GM23248 (cell line): ENCODE data around the gene MYH9. TPM values are rescaled to one million over a fixed set of nuclear protein-coding genes. Genes with fewer than 3 reads are reported as not detected.
A peak's percentile ranks its signal among the peaks of the same experiment; 100 is the strongest.

Experiments
- DNase-seq: peaks from one replicate; pipeline ENCODE4 v3.0.0-alpha.2; 2015
- H2AFZ ChIP-seq: fragments of 200-600 bp; sonication (generic); 2 replicates; pipeline ENCODE4 v1.6.1; 2016; ENCODE audit warnings: antibody characterized with exemption
- H3F3A ChIP-seq: fragments of 200-600 bp; sonication (generic); 2 replicates; pipeline ENCODE4 v1.6.1; 2016; ENCODE audit warnings: mild to moderate bottlenecking, antibody characterized with exemption, mixed run types; ENCODE audit not compliant: insufficient read depth
- H3K27ac ChIP-seq: fragments of 200-600 bp; sonication (generic); 2 replicates; pipeline ENCODE4 v1.5.1; 2016; ENCODE audit warnings: mild to moderate bottlenecking
- H3K27me3 ChIP-seq: fragments of 200-600 bp; sonication (generic); replicated peaks from 2 replicates; pipeline ENCODE4 v1.6.1; 2016; ENCODE audit warnings: mild to moderate bottlenecking; ENCODE audit not compliant: insufficient read depth
- H3K36me3 ChIP-seq: fragments of 200-600 bp; sonication (generic); 2 replicates; pipeline ENCODE4 v1.6.1; 2016; ENCODE audit warnings: low read depth, mild to moderate bottlenecking
- H3K4me1 ChIP-seq: fragments of 200-600 bp; sonication (generic); 2 replicates; pipeline ENCODE4 v1.6.1; 2016; ENCODE audit warnings: mild to moderate bottlenecking; ENCODE audit not compliant: insufficient read depth
- H3K4me2 ChIP-seq: fragments of 200-600 bp; sonication (generic); one replicate; pipeline ENCODE4 v1.6.1; 2016; ENCODE audit warnings: mild to moderate bottlenecking; ENCODE audit not compliant: unreplicated experiment
- H3K4me3 ChIP-seq: fragments of 200-600 bp; sonication (generic); 2 replicates; pipeline ENCODE4 v1.5.1; 2016; ENCODE audit warnings: mild to moderate bottlenecking
- H3K79me2 ChIP-seq: fragments of 200-600 bp; sonication (generic); 2 replicates; pipeline ENCODE4 v1.6.1; 2016; ENCODE audit warnings: mild to moderate bottlenecking; ENCODE audit not compliant: insufficient read depth
- H3K9ac ChIP-seq: fragments of 200-600 bp; sonication (generic); 2 replicates; pipeline ENCODE4 v1.6.1; 2016; ENCODE audit warnings: mild to moderate bottlenecking
- H3K9me2 ChIP-seq: fragments of 200-600 bp; sonication (generic); 2 replicates; pipeline ENCODE4 v1.6.1; 2016; ENCODE audit warnings: mixed run types, mild to moderate bottlenecking, moderate library complexity; ENCODE audit not compliant: insufficient read depth
- H3K9me3 ChIP-seq: fragments of 200-600 bp; sonication (generic); one replicate; pipeline ENCODE4 v1.6.1; 2017; ENCODE audit warnings: low read depth
- H4K20me1 ChIP-seq: fragments of 200-600 bp; sonication (generic); 2 replicates; pipeline ENCODE4 v1.6.0; 2016; ENCODE audit not compliant: insufficient read depth
- EZH2 ChIP-seq: fragments of 200-600 bp; sonication (generic); IDR thresholded peaks from 2 replicates; pipeline ENCODE4 v1.6.1; 2018; ENCODE audit warnings: antibody characterized with exemption, mild to moderate bottlenecking; ENCODE audit not compliant: insufficient read depth, poor library complexity, severe bottlenecking
- EZH2phosphoT487 ChIP-seq: fragments of 200-600 bp; sonication (generic); IDR thresholded peaks from 2 replicates; pipeline ENCODE4 v1.6.1; 2018; ENCODE audit warnings: antibody characterized with exemption, moderate library complexity, mild to moderate bottlenecking, low read depth; ENCODE audit not compliant: insufficient read depth
- WGBS, 2 experiments: methylation state at CpG; one replicate each; pipeline ENCODE4 v1.1.6; 2015 to 2017; ENCODE audit warnings: low lambda C conversion rate in 2 of 2, low coverage in 1 of 2; ENCODE audit errors: missing lambda C conversion rate in 2 of 2; 5-methylcytosine and 5-hydroxymethylcytosine counted together
- in situ Hi-C: fragments of 300-500 bp; cut with MboI; formaldehyde crosslinking; loops from 2 replicates; pipeline ENCODE4 v1.15.0; 2020
- polyA plus RNA-seq: library from polyadenylated mRNA; unstranded; fragments of >200 nt; fragmentation: Nextera tagmentation; extraction: Ambion mirVana; gene quantifications from 2 replicates; pipeline ENCODE4 v1.2.1, GENCODE V29; 2016
- total RNA-seq: library from RNA; depleted of rRNA; stranded (reverse); fragments of >200 nt; shearing (Covaris generic); gene quantifications from 2 replicates; pipeline ENCODE4 v1.2.3, GENCODE V29; 2014; rRNA removed

MYH9 gene
- total RNA-seq (420 and 453 TPM in 2 replicates), polyA plus RNA-seq (282 and 287 TPM in 2 replicates)

- Histone ChIP-seq H3K27ac (peak within 1 kb of the TSS; percentile 82), H3K9ac (peak within 1 kb of the TSS; percentile 87), H3K4me1 (peaks cover 27% of the 10 kb centered on the region), H3K9me3 (no peaks in the 10 kb centered on the region), H3K36me3 (no peaks in the 10 kb centered on the region), H2AFZ (peak within 1 kb of the TSS; percentile 67), H3K4me3 (peak within 1 kb of the TSS; percentile 91), H3K9me2 (no peaks in the 10 kb centered on the region), H3K4me2 (peak within 1 kb of the TSS; percentile 88), H3K27me3 (no peaks in the 10 kb centered on the region), H3F3A (peaks cover 31% of the 10 kb centered on the region), H4K20me1 (peaks cover 18% of the 10 kb centered on the region), H3K79me2 (peaks cover 53% of the 10 kb centered on the region)
- peak; percentile 100 for DNase-seq
- 6 to 9% methylated on average over 32 to 45 of the region's 52 CpGs for WGBS, 2 experiments
- TF ChIP-seq EZH2, result no peak
- no peak for TF ChIP-seq EZH2phosphoT487
- in situ Hi-C loops, result no loop called here
Measured at GRCh38 chr22:36387959-36388726, at the start of gene MYH9. Gene MYH9 (minus strand): TSS chr22:36387967. CDS start chr22:36349236, 38,731 bp downstream.

GRCh38 chr22:36435516-36436415, 48.0 kb upstream of the MYH9 start:
- 87 to 92% methylated on average over 16 of the region's 16 CpGs for WGBS, 2 experiments
- Histone ChIP-seq H2AFZ (no peak overlapping the region), H3K36me3 (no peaks in the 10 kb centered on the region), H3K9me3 (no peaks in the 10 kb centered on the region), H3K79me2 (no peaks in the 10 kb centered on the region), H3K4me1 (peaks cover 18% of the 10 kb centered on the region), H4K20me1 (no peaks in the 10 kb centered on the region), H3K9me2 (no peaks in the 10 kb centered on the region), H3F3A (peaks cover 15% of the 10 kb centered on the region), H3K9ac (no peak overlapping the region), H3K27me3 (no peaks in the 10 kb centered on the region), H3K4me3 (no peak overlapping the region), H3K27ac (no peak overlapping the region), H3K4me2 (no peak overlapping the region)
- in situ Hi-C loops, result no loop called here
- DNase-seq, result no peak
- TF ChIP-seq EZH2phosphoT487 (no peak), EZH2 (no peak)

GRCh38 chr22:36433318-36434231, 45.8 kb upstream of the MYH9 start:
- H3K9ac ChIP-seq, result no peak overlapping the region
- no peaks in the 10 kb centered on the region for H3K4me1 ChIP-seq
- no peak overlapping the region for H3K27ac ChIP-seq
- 87 to 89% methylated on average over 11 to 14 of the region's 14 CpGs for WGBS, 2 experiments
- H4K20me1 ChIP-seq, result no peaks in the 10 kb centered on the region
- H3K36me3 ChIP-seq, result no peaks in the 10 kb centered on the region
- in situ Hi-C loops, result no loop called here
- H3K9me2 ChIP-seq, result no peaks in the 10 kb centered on the region
- no peak for DNase-seq
- no peaks in the 10 kb centered on the region for H3K27me3 ChIP-seq
- H3F3A ChIP-seq, result peaks cover 4% of the 10 kb centered on the region
- H2AFZ ChIP-seq, result no peak overlapping the region
- H3K79me2 ChIP-seq, result no peaks in the 10 kb centered on the region
- H3K4me3 ChIP-seq, result no peak overlapping the region
- no peak overlapping the region for H3K4me2 ChIP-seq
- H3K9me3 ChIP-seq, result no peaks in the 10 kb centered on the region
- TF ChIP-seq EZH2 (no peak), EZH2phosphoT487 (no peak)
